Ramos (cell line): Measurements from ENCODE around the gene CPA1.

Source experiments
- in situ Hi-C: fragments of 300-500 bp; cut with MboI; formaldehyde crosslinking; loops from one replicate; pipeline ENCODE4 v1.14.3; 2022; ENCODE audit warnings: low sequenced_read_pairs; ENCODE audit not compliant: unreplicated experiment

The CPA1 gene

DNA sequence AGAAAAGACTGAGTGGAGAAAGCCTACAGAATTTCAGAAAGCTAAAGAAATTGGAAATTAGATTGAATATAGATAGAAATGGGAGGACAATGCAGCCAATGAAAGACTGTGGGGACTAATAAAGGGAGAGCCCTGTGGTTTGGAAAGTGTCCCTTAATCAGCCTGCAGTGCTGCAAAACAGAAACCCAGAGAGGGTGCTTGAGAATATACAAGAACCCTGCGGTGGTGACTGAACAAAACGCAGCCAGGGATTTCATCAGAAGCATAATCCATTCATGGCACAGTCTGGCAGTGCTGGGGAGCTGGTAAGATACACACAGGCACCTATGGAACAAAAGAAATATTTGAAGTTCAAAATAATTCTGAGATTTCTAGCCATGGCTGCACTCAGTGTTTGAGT is 41.4 kb downstream of the CPA1 start:
- in situ Hi-C loops, result no loop called here

DNA sequence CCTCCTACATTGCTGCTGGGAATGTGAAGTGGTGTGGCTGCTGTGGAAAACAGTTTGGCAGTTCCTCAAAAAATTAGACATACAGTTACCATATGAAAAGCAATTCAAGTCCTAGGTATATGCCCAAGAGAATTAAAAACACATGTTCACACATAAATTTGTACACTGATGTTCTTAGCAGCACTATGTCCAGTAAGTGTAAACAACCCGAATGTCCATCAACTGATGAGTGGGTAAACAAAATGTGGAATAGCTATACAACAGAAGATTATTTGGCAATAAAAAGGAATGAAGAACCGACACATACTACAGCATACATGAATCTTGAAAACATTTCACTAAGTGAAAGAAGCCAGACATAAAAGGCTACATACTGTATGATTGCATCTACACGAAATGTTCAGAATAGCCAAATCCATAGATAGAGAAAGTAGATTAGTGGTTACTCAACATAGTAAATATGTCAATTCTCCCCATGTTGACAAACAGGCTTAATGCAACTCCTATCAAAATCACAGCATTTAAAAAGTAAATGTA is 43.3 kb downstream of the CPA1 start:
- in situ Hi-C loops, result no loop called here

DNA sequence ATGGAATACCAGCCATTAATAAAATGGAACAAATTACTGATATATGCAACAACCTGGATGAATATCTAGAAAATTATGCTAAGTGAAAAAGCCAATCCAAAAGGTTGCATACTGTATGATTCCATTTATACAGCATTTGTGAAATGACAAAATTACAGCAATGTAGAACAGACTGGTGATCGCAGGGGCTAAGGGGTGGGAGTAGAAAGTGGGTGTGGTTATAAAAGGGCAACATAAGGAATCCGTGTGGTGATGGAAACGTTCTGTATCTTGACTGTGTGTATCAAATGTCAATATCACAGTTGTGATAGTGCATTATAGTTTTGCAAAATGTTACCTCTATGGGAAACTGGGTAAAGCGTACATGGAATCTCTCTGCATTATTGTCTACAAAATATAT is 45.5 kb downstream of the CPA1 start:
- in situ Hi-C loops, result no loop called here

DNA sequence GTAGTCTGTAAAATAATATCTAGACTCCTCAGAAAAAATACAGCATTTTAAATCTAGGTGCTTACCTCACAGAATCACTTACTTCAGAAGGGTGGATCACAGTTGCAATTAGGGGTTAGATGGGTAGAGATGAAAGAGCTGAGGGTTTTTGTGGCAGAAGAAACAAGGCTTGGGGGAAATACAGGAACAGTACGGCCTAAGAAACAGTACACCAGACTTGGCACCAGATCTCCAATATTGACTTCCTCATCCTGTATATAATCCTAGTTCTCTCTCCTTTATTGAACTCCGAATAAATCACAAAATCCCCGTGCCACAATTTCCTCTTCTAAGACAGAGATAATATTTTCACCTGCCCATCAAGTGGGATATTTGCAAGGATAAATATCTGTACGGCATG is 46.3 kb downstream of the CPA1 start:
- in situ Hi-C loops, result no loop called here

DNA sequence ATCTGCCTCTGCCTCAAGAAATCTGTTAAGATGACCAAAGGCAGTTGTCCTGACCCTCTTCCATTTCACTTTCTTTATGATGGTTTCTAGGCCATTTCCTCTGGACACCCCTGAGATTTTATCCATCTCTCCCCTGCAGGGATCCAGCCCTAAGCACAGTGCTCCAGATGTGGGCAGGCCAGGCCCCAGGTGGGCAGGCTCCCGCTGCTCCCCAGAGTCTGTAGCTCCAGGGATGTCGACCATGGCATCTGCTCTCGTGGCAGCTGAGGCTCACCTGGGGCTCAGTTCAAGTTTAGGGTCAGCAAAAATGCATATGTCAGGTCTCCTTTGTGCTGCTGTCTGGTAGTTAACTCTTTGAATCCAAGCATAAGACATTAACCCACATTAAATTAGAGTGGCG is 48.7 kb downstream of the CPA1 start:
- in situ Hi-C loops, result no loop called here

DNA sequence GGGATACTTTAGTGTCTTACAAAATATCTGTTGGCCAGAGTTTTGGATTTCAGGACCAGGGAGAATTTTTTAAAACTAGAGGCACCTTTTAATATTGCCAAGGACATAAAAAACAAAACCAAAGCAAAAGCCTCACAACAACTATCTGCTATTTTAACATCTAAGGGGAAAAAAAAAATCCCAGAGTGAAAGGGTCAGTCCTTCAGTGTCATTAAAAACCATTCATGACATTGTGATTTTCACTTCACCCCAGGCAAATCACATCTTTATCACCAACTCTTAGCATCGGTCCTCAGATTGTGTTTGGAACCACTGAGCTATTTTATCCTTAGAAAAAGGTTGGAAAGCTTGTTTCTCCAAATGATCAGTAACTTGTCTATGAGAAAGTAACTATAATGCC is 49.8 kb downstream of the CPA1 start:
- in situ Hi-C loops, result no loop called here

DNA sequence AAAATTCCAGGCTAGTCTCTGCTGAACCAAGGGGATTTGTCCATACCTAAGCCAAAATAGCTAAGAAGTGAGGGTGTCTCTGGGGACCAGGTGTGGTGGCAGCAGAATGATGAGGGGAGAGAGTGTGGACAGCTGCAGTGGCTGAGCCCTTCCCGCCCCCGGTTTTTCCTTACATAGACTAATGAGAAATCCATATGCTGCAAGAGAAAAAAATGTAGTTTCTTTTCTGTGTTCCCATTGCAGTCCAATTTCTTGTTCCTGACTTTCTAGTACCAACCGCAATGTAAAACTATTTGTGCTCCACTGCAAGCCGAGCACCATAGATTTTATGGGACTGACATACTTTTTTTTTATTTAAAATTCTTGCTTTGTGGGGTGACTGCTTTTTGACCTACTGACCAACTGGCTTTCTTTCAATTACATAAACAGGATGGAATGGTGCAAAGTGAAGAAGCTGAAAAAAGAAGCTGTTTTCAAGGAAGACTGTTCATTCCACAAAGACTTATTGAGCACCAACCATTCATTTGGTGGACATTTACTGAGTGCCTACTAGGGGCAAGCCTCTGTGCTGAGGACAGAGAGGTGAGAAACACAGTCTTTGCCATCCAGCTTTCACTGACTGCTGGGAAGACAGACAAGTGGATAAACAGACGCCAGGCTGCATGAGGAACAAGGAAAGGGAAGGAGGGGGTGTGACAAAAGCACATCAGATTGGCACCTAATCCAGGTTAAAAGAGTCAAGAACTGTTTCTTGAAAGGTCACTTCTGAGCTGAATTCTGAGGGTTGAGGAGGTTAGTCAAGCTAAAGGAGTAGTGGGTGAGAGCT is 50.8 kb downstream of the CPA1 start:
- in situ Hi-C loops, result no loop called here

DNA sequence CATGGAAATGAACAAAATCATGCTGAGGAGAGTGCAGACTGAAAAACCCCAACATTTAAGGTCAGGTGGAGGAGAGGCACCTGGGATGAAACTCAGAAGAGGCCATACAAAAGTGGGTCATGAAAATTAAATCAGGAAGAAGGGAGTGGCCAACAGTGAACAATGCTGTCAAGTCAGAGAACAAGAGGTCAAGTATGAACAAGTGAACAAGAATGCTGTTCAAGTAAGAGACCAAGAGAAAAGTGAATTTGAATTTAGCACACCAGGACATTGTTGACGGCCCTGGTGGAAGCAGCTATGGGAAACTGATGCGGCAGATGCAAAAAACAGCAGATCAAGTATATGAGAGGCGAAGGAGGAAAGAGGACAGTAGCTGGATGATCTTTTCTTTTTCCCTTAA is 52.6 kb downstream of the CPA1 start:
- in situ Hi-C loops, result no loop called here

DNA sequence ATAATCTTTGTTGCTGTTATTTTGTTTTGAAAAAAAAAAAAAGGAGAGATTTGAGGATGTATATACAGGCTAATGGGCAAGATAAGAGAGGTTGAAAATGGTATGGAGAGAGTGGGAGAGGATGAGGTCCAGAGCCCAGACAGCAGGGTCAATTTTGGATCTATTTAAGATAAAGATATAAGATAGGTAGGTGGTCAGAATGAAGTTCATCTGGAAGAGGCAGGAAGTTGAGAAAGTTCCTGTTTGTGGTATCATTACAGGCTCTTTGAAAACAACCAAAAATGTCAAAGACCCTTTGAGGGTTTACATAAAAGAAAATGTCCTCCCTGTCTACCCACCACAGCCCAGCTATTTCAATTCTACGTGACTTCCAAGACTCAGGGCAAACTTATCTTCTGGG is 53.0 kb downstream of the CPA1 start:
- in situ Hi-C loops, result no loop called here

DNA sequence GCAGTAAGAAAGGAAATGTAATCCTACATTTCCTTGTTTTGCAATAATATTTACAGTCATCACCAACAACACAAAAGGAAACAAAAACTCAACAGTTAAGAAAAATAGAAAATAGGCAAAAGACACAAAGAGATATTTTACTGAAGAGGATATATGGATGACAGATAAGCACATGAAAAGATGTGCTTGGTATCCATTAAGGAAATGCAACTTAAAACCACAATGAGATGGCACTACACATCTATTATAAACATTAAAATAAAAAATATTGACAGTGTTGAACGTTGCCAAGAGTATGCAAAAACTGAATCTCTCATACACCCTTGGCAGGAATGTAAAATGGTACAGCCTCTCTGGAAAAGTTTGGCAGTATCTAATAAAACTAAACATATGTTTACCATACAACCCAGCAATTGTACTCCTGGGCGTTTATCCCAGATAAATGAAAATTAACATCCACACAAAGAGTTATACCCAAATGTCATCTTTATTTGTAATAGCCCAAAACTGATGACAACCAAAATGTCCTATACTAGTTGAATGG is 55.1 kb downstream of the CPA1 start:
- in situ Hi-C loops, result no loop called here

DNA sequence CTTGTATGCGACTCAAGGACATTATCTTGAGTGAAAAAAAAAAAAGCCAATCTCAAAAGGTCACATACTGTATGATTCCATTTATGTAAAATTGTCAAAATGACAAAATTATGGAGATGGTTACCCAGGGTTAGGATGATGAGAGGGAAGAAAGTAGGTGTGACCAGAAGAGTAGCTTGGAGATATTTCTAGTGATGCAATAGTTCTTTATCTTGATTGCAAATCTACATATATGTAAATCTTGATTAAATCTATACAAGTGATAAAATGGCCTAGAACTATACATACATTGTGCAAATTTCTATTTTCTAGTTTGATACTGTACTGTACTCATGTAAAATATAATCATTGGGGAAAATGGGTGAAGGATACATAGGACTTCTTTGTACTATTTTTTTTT is 56.0 kb downstream of the CPA1 start:
- in situ Hi-C loops, result no loop called here
